A549 (cell line): Measurements from ENCODE around the gene SNX30.

Source experiments
- CTCF ChIP-seq: fragments of >200 bp; sonication (Bioruptor Twin); formaldehyde crosslinking; IDR thresholded peaks from 3 replicates; pipeline ENCODE4 v1.5.1; 2016
- EP300 ChIP-seq, 2 experiments: fragments of >200 bp; sonication (Bioruptor Twin); formaldehyde crosslinking; IDR thresholded peaks; 2 replicates in 1 of 2; 3 replicates in 1 of 2; pipeline ENCODE4 v1.6.1; 2016 to 2017
- HMGXB4 ChIP-seq: fragments of 250-450 bp; sonication (Bioruptor Pico); IDR thresholded peaks from 2 replicates; pipeline ENCODE4 v1.5.0; 2021; ENCODE audit warnings: mild to moderate bottlenecking, moderate library complexity, borderline replicate concordance
- MAX ChIP-seq: IDR thresholded peaks from 2 replicates; pipeline ENCODE4 v1.6.1; 2012
- MYC ChIP-seq: IDR thresholded peaks from 2 replicates; pipeline ENCODE4 v1.6.1; 2012; ENCODE audit warnings: mild to moderate bottlenecking, inconsistent platforms, low read length, improper control_type of control experiment, borderline replicate concordance
- NFE2L2 ChIP-seq: fragments of 150-350 bp; conservative IDR thresholded peaks from 2 replicates; pipeline ENCODE4 v1.6.1; 2014; ENCODE audit warnings: low read length
- PBX3 ChIP-seq: IDR thresholded peaks from 2 replicates; pipeline ENCODE4 v1.6.1; 2012
- POLR2A ChIP-seq: IDR thresholded peaks from 2 replicates; pipeline ENCODE4 v1.6.1; 2012; ENCODE audit warnings: mild to moderate bottlenecking, low read length
- POLR2AphosphoS2 ChIP-seq: conservative IDR thresholded peaks from 2 replicates; pipeline ENCODE4 v1.6.1; 2012; ENCODE audit warnings: low read length, improper control_type of control experiment, inconsistent platforms
- RAD21 ChIP-seq, 2 experiments: fragments of >200 bp in 1 of 2; sonication (Bioruptor Twin) in 1 of 2; formaldehyde crosslinking in 1 of 2; IDR thresholded peaks in 1 of 2; conservative IDR thresholded peaks in 1 of 2; 2 replicates in 1 of 2; 3 replicates in 1 of 2; pipeline ENCODE4 v1.6.1; 2012 to 2018; ENCODE audit warnings: inconsistent platforms in 1 of 2
- ZC3H11A ChIP-seq: fragments of 450-650 bp; IDR thresholded peaks from 2 replicates; pipeline ENCODE4 v1.6.1; 2014; ENCODE audit warnings: antibody characterized with exemption, mild to moderate bottlenecking

- TF ChIP-seq POLR2A (no peak), ZC3H11A (no peak), CTCF (no peak), POLR2AphosphoS2 (no peak), MAX (no peak), EP300 (IDR thresholded peaks at IDR 0.05) (no peak), HMGXB4 (no peak), RAD21 (conservative IDR thresholded peaks at IDR 0.05 in 1 of 2, IDR thresholded peaks at IDR 0.05 in 1 of 2) (no peak), MYC (no peak), NFE2L2 (no peak), PBX3 (no peak)
These were observed 23.7 kb downstream of the SNX30 start for GRCh38 chr9:112774006-112774996.
